Endothelial cell of umbilical vein (primary cell): ENCODE data around the gene UGT2B7. TPM values are rescaled to one million over a fixed set of nuclear protein-coding genes. Genes with fewer than 3 reads are reported as not detected.

ENCODE experiments used
- BruUV-seq: library from RNA; stranded (reverse); fragments of 400-500 nt; replicated peaks from 2 replicates; lab custom pipeline; 2021; lab: Mats Ljungman, UMichigan
- CTCF ChIA-PET: fragments of 300-600, 350-600 bp; sonication (Branson Sonifier 250); formaldehyde crosslinking; loops from one replicate; lab custom pipeline; 2021; ENCODE audit warnings: antibody characterized with exemption, inconsistent platforms; lab: Charles Lee
- POLR2A ChIA-PET: fragments of 300-600, 350-600 bp; sonication (Branson Sonifier 250); formaldehyde crosslinking; loops from one replicate; lab custom pipeline; 2021; ENCODE audit warnings: antibody characterized with exemption, inconsistent platforms; lab: Charles Lee
- DNase-seq: peaks from one replicate; pipeline ENCODE4 v3.0.0-alpha.2; 2011; ENCODE audit warnings: low read depth, low spot score
- FAIRE-seq: peaks from 2 replicates; lab custom pipeline; 2011; peaks lifted over from hg19 to GRCh38; lab: Jason Lieb, UNC
- H2AFZ ChIP-seq: 2 replicates; pipeline ENCODE4 v1.6.0; 2012; ENCODE audit warnings: low read depth, low read length, control low read depth, inconsistent platforms
- H3K27ac ChIP-seq: 2 replicates; pipeline ENCODE4 v1.5.1; 2011; ENCODE audit warnings: low read depth, mild to moderate bottlenecking, control low read depth, low read length, moderate library complexity; ENCODE audit not compliant: insufficient read depth
- H3K27me3 ChIP-seq, 2 experiments: 2 replicates each; pipeline versions ENCODE4 v1.6.0 to v1.6.1; 2011; ENCODE audit warnings: low read length in 2 of 2, mixed read lengths in 1 of 2; ENCODE audit not compliant: control insufficient read depth in 2 of 2, insufficient read depth in 2 of 2
- H3K36me3 ChIP-seq, 2 experiments: 2 replicates in 1 of 2; 3 replicates in 1 of 2; pipeline ENCODE4 v1.5.1; 2011; ENCODE audit warnings: low read length in 2 of 2, mild to moderate bottlenecking in 1 of 2, moderate library complexity in 1 of 2; ENCODE audit not compliant: control insufficient read depth in 2 of 2, insufficient read depth in 2 of 2; ENCODE audit errors: extremely low read depth in 1 of 2
- H3K4me1 ChIP-seq: 3 replicates; pipeline ENCODE4 v1.5.1; 2011; ENCODE audit warnings: mild to moderate bottlenecking, low read length; ENCODE audit not compliant: control insufficient read depth, insufficient read depth; ENCODE audit errors: extremely low read depth
- H3K4me2 ChIP-seq: 2 replicates; pipeline ENCODE4 v1.6.1; 2011; ENCODE audit warnings: low read length, control low read depth, mixed read lengths; ENCODE audit not compliant: insufficient read depth
- H3K4me3 ChIP-seq, 3 experiments: fragments of 200-600 bp in 1 of 3; sonication (generic), shearing (Covaris generic) in 1 of 3; replicated peaks in 1 of 3; 2 replicates each; pipeline ENCODE4 v1.5.1; 2011 to 2016; ENCODE audit warnings: control low read depth in 3 of 3, low read length in 3 of 3, mild to moderate bottlenecking in 2 of 3, inconsistent platforms in 1 of 3, low read depth in 1 of 3, moderate library complexity in 1 of 3; ENCODE audit not compliant: insufficient read depth in 1 of 3
- H3K79me2 ChIP-seq: 2 replicates; pipeline ENCODE4 v1.6.0; 2012; ENCODE audit warnings: low read length, inconsistent platforms; ENCODE audit not compliant: control insufficient read depth, insufficient read depth
- H3K9ac ChIP-seq: replicated peaks from 2 replicates; pipeline ENCODE3; 2011; ENCODE audit warnings: low read length, control low read depth; ENCODE audit not compliant: insufficient read depth; ENCODE audit errors: extremely low read depth
- H3K9me1 ChIP-seq: replicated peaks from 3 replicates; pipeline ENCODE4 v1.6.0; 2011; ENCODE audit warnings: mild to moderate bottlenecking, low read length; ENCODE audit not compliant: control insufficient read depth, insufficient read depth; ENCODE audit errors: extremely low read depth
- H3K9me3 ChIP-seq: replicated peaks from 2 replicates; pipeline ENCODE4 v1.5.1; 2012; ENCODE audit warnings: low read length, inconsistent platforms; ENCODE audit not compliant: control insufficient read depth, insufficient read depth
- H4K20me1 ChIP-seq: replicated peaks from 2 replicates; pipeline ENCODE3; 2011; ENCODE audit warnings: mild to moderate bottlenecking, low read length; ENCODE audit not compliant: control insufficient read depth, insufficient read depth; ENCODE audit errors: extremely low read depth
- EZH2 ChIP-seq: IDR thresholded peaks from 2 replicates; pipeline ENCODE4 v1.6.1; 2012; ENCODE audit warnings: borderline replicate concordance, low read depth, mild to moderate bottlenecking, moderate library complexity, low read length, inconsistent platforms; ENCODE audit not compliant: severe bottlenecking
- GATA2 ChIP-seq: IDR thresholded peaks from 2 replicates; pipeline ENCODE4 v1.7.0; 2011; ENCODE audit warnings: low read depth, mild to moderate bottlenecking, moderate library complexity, mixed read lengths, low read length; ENCODE audit not compliant: insufficient read length, insufficient read depth
- JUN ChIP-seq: IDR thresholded peaks from 2 replicates; pipeline ENCODE4 v1.6.1; 2011; ENCODE audit warnings: borderline replicate concordance, low read depth; ENCODE audit not compliant: insufficient read length, insufficient read depth
- MYC ChIP-seq: IDR thresholded peaks from one replicate; pipeline ENCODE4 v1.6.1; 2011; ENCODE audit warnings: mild to moderate bottlenecking, low read depth, low read length
- POLR2AphosphoS5 ChIP-seq: IDR thresholded peaks from 2 replicates; pipeline ENCODE4 v1.6.1; 2012; ENCODE audit warnings: low read depth, mild to moderate bottlenecking, control low read depth, low read length, moderate library complexity; ENCODE audit not compliant: insufficient read depth
- dilution Hi-C: fragments of 300-500 bp; cut with MboI; formaldehyde crosslinking; loops from one replicate; pipeline ENCODE4 v1.15.0; 2019; ENCODE audit warnings: low sequenced_read_pairs; ENCODE audit not compliant: extremely low pct_ligation_motif_present
- intact Hi-C: fragments of 100-400 bp; cut with micrococcal nuclease; formaldehyde crosslinking; loops from one replicate; pipeline ENCODE4 v1.10.0; 2022
- polyA plus RNA-seq, 4 experiments: library from polyadenylated mRNA; depleted of rRNA in 3 of 4; stranded (reverse) in 3 of 4; unstranded in 1 of 4; fragments of >200 nt; gene quantifications; 2 replicates each; pipeline versions ENCODE4 v1.2.1 to v1.2.3, GENCODE V29; 2011 to 2012; ENCODE audit warnings: missing spikeins in 1 of 4
- total RNA-seq: library from RNA; stranded (reverse); gene quantifications from 2 replicates; pipeline ENCODE4 v1.2.3, GENCODE V29; 2021
- TF ChIP-seq, protein P1 (sequence below): IDR thresholded peaks from 2 replicates; pipeline ENCODE4 v1.6.1; 2011; ENCODE audit not compliant: insufficient read depth, insufficient read length
- TF ChIP-seq, protein P2 (sequence below), 2 donors: IDR thresholded peaks; 1 replicate in 1 of 2; 2 replicates in 1 of 2; pipeline ENCODE4 v1.5.1; 2011; ENCODE audit warnings: low read length in 2 of 2, mild to moderate bottlenecking in 2 of 2, moderate library complexity in 2 of 2, control low read depth in 1 of 2, inconsistent platforms in 1 of 2, low read depth in 1 of 2; ENCODE audit not compliant: insufficient read depth in 1 of 2; ENCODE audit errors: extremely low read depth in 1 of 2

Gene UGT2B7
- total and polyA plus RNA-seq, 2 donors (not counting 3 experiments of a cell fraction or from before 2014, with no cell fraction given) = not detected

DNA sequence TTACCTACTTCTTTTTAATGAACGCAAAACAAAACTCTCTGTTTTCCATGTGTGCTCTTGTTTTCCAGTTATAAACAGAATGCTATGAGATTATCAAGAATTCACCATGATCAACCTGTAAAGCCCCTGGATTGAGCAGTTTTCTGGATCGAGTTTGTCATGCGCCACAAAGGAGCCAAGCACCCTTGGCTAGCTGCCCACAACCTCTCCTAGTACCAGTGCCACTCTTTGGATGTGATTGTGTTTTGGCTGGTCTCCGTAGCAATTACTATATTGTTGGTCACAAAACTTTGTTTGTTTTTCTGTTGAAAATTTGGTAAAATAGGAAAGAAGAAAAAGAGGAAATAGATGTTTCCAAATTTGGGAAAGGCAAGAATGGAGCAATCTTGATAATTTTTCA lies 51.1 kb downstream of the UGT2B7 start:
- Histone ChIP-seq H3K79me2 (no peaks in the 10 kb centered on the region), H3K9ac (no peak overlapping the region), H3K27me3 (peaks cover 0 to 3% of the 10 kb centered on the region in 2 experiments), H3K4me2 (no peak overlapping the region), H3K27ac (no peak overlapping the region), H4K20me1 (no peaks in the 10 kb centered on the region), H3K9me3 (no peaks in the 10 kb centered on the region), H3K9me1 (no peaks in the 10 kb centered on the region), H2AFZ (no peak overlapping the region), H3K36me3 (no peaks in the 10 kb centered on the region), H3K4me1 (no peaks in the 10 kb centered on the region), H3K4me3 (no peak overlapping the region)
- dilution Hi-C loops (no loop called here), intact Hi-C loops (no loop called here)
- FAIRE-seq (no peak), DNase-seq (no peak)
- ChIA-PET CTCF (interaction anchor here (1.0 kb wide), 1 partner anchor 93 kb away, joined by 4 read pairs; no protein-coding TSS in a partner anchor), POLR2A (no interaction called here)
- TF ChIP-seq JUN (no peak), EZH2 (no peak)
- TF ChIP-seq, protein P1, sequence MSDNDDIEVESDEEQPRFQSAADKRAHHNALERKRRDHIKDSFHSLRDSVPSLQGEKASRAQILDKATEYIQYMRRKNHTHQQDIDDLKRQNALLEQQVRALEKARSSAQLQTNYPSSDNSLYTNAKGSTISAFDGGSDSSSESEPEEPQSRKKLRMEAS = no peak
- BruUV-seq = no TSS peak

DNA sequence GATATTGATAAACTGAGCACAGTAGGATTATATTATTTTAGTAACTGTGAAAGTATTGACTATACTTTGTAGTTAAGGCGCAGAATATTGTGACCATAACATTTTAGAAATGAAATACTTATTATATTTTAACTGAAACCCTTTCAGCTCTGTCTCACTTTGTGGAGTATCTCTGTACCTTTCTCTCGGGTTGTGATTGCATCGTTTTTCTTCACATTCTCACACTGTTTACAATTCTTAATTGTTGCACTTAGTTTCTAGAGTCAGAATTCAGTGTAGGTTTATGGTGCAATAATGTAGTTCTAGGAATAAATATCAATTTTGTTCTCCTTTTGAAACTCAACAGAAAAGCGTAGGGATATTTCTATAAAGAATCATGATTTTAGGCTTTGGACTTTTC lies 57.7 kb downstream of the UGT2B7 start:
- Histone ChIP-seq H3K79me2 (no peaks in the 10 kb centered on the region), H3K4me1 (no peaks in the 10 kb centered on the region), H3K9me3 (no peaks in the 10 kb centered on the region), H2AFZ (no peak overlapping the region), H3K27ac (no peak overlapping the region), H4K20me1 (no peaks in the 10 kb centered on the region), H3K27me3 (no peaks in the 10 kb centered on the region), H3K4me3 (no peak overlapping the region), H3K9me1 (no peaks in the 10 kb centered on the region), H3K36me3 (no peaks in the 10 kb centered on the region), H3K9ac (no peak overlapping the region), H3K4me2 (no peak overlapping the region)
- TF ChIP-seq, protein P2, sequence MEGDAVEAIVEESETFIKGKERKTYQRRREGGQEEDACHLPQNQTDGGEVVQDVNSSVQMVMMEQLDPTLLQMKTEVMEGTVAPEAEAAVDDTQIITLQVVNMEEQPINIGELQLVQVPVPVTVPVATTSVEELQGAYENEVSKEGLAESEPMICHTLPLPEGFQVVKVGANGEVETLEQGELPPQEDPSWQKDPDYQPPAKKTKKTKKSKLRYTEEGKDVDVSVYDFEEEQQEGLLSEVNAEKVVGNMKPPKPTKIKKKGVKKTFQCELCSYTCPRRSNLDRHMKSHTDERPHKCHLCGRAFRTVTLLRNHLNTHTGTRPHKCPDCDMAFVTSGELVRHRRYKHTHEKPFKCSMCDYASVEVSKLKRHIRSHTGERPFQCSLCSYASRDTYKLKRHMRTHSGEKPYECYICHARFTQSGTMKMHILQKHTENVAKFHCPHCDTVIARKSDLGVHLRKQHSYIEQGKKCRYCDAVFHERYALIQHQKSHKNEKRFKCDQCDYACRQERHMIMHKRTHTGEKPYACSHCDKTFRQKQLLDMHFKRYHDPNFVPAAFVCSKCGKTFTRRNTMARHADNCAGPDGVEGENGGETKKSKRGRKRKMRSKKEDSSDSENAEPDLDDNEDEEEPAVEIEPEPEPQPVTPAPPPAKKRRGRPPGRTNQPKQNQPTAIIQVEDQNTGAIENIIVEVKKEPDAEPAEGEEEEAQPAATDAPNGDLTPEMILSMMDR (IDR thresholded peaks at IDR 0.05; ENCODE audit: extremely low read depth in 1 of 2, insufficient read depth in 1 of 2, low read depth in 1 of 2, low read length in 2 of 2) = no peak
- TF ChIP-seq, protein P1 = no peak
- TF ChIP-seq EZH2 (no peak), POLR2AphosphoS5 (no peak), JUN (no peak), GATA2 (no peak), MYC (no peak)
- FAIRE-seq (no peak), DNase-seq (no peak)
- no TSS peak for BruUV-seq
- ChIA-PET CTCF (interaction anchor here (0.8 to 1.3 kb wide), 2 partner anchors 8 to 94 kb away, joined by 3 to 4 read pairs; no protein-coding TSS in a partner anchor), POLR2A (no interaction called here)
- dilution Hi-C loops = no loop called here
- intact Hi-C loops = no loop called here
